Measurements from ENCODE around the gene GFI1. TPM values are rescaled to one million over a fixed set of nuclear protein-coding genes. Genes with fewer than 3 reads are reported as not detected.

Gene GFI1
- total RNA-seq, 6 donors from 2014 or later, result 2.0 to 7.3 (median 4.0) TPM

- peaks cover 63 to 72% (median 67%) of the 10 kb centered on the region in 4 donors for H3K4me1 ChIP-seq
- H3K27me3 ChIP-seq, result peaks cover 0 to 64% (median 33%) of the 10 kb centered on the region in 4 donors
- no peaks in the 10 kb centered on the region for H3K9me3 ChIP-seq
- peak in 1 of 2 donors; percentile 63 for DNase-seq
- no peaks in the 10 kb centered on the region for H3K36me3 ChIP-seq
- ATAC-seq (ENCODE audit: low FRiP score in 2 of 2), result no peak
- peak overlapping the region in 3 of 4 donors; percentile 54 to 57 (median 54) for H3K4me3 ChIP-seq
- WGBS, 2 donors, result 10 to 11% methylated on average over 27 to 39 of the region's 39 CpGs
- H3K27ac ChIP-seq, result peak overlapping the region in 2 of 4 donors; percentile 26 to 85
- TF ChIP-seq CTCF (IDR thresholded peaks at IDR 0.05) (no peak), POLR2AphosphoS5 (IDR thresholded peaks at IDR 0.05) (no peak)
Observed at GRCh38 chr1:92481971-92482664, 4.6 kb downstream of the GFI1 start.

DNA sequence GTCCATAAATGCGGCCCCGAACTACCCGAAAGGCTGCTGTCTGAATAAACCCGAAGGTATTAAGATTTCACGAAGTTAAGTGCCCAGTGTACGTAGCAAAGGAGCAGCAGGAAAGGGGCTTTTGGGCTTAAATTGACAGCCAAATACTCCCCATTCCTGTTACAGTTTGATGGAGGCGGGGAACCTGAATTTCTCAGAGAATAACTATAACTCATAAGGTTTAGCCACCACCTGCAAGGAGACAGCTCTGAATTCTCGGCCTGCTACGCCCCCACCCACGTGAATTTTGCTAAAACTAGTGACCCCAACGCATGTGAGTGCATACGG lies 5.2 kb downstream of the GFI1 start:
- H3K36me3 ChIP-seq, result no peaks in the 10 kb centered on the region
- no peaks in the 10 kb centered on the region for H3K9me3 ChIP-seq
- no peak for TF ChIP-seq POLR2AphosphoS5 (IDR thresholded peaks at IDR 0.05)
- no peak for TF ChIP-seq POLR2A (IDR thresholded peaks at IDR 0.05)
- TF ChIP-seq EP300 (IDR thresholded peaks at IDR 0.05), result no peak
- no peak for DNase-seq
- no peak overlapping the region for H3K27ac ChIP-seq
- ATAC-seq (ENCODE audit: low FRiP score in 2 of 2), result no peak
- peaks cover 60 to 66% (median 63%) of the 10 kb centered on the region in 4 donors for H3K4me1 ChIP-seq
- WGBS, 2 donors, result 31 to 51% methylated on average over 10 to 12 of the region's 12 CpGs
- H3K27me3 ChIP-seq, result peaks cover 0 to 59% (median 31%) of the 10 kb centered on the region in 4 donors
- peak overlapping the region in 2 of 4 donors; percentile 54 to 57 for H3K4me3 ChIP-seq

DNA sequence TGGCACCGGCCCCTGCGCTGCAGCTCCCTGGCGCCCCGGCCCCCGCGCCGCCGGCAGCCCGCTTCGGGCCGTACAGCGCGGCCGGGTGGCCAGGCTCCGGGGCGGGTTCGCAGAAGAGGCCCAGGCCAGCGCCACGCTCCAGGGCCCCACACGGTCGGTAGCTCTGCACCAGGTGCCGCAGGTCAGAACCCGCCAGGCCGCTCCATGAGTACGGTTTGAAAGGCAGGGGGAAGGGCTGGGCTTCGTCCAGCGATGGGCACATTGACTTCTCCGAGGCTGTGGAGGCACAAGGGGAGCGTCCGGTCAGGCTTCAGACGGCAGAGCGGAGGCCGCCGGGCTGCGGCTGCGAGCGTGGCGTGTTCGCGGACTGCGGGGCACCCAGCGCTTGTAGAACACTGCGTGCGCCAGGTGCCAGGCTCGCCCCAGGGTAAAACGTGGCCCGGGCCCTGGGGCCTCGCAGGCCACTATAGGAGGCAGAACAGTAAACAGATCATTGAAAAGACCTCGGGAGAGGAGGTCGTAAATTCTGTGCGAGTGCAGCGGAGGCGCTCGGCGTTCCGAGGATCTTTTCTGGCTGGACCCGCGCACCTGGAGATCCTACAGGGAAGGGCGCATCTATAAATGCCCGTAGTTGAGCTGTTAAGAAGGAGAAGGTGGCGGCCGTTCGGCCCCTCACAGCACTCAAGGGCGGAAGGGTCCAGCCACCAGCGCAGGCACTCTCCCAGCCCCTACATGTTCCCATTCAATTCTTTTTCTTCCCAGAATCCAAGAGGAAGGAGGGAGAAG lies 5.7 kb downstream of the GFI1 start:
- TF ChIP-seq POLR2A (IDR thresholded peaks at IDR 0.05) (no peak), POLR2AphosphoS5 (IDR thresholded peaks at IDR 0.05) (no peak), EP300 (IDR thresholded peaks at IDR 0.05) (no peak), CTCF (IDR thresholded peaks at IDR 0.05) (no peak)
- DNase-seq (peak in 1 of 2 donors; percentile 85), ATAC-seq (ENCODE audit: low FRiP score in 2 of 2) (no peak)
- H3K4me3 ChIP-seq, result peak overlapping the region in 3 of 4 donors; percentile 7 to 54 (median 20)
- no peaks in the 10 kb centered on the region for H3K9me3 ChIP-seq
- whole genome bisulfite sequencing, 2 donors, result 36 to 61% methylated on average over 34 to 40 of the region's 65 CpGs
- no peak overlapping the region for H3K27ac ChIP-seq
- H3K36me3 ChIP-seq, result no peaks in the 10 kb centered on the region
- peaks cover 0 to 54% (median 31%) of the 10 kb centered on the region in 4 donors for H3K27me3 ChIP-seq
- H3K4me1 ChIP-seq, result peaks cover 54 to 61% (median 58%) of the 10 kb centered on the region in 4 donors

GRCh38 chr1:92480200-92480812 lies 6.4 kb downstream of the GFI1 start:
- Histone ChIP-seq H3K27ac (no peak overlapping the region), H3K9me3 (no peaks in the 10 kb centered on the region), H3K27me3 (peaks cover 0 to 47% (median 28%) of the 10 kb centered on the region in 4 donors), H3K4me3 (peak overlapping the region in 3 of 4 donors; percentile 7 to 20 (median 19)), H3K4me1 (peaks cover 47 to 54% (median 51%) of the 10 kb centered on the region in 4 donors), H3K36me3 (no peaks in the 10 kb centered on the region)
- 41 to 56% methylated on average over 31 to 44 of the region's 59 CpGs for WGBS, 2 donors
- DNase-seq, result peak in 1 of 2 donors; percentile 86
- TF ChIP-seq CTCF (IDR thresholded peaks at IDR 0.05) (no peak), EP300 (IDR thresholded peaks at IDR 0.05) (no peak), POLR2AphosphoS5 (IDR thresholded peaks at IDR 0.05) (no peak), POLR2A (IDR thresholded peaks at IDR 0.05) (no peak)
- ATAC-seq (ENCODE audit: low FRiP score in 2 of 2), result no peak

DNA sequence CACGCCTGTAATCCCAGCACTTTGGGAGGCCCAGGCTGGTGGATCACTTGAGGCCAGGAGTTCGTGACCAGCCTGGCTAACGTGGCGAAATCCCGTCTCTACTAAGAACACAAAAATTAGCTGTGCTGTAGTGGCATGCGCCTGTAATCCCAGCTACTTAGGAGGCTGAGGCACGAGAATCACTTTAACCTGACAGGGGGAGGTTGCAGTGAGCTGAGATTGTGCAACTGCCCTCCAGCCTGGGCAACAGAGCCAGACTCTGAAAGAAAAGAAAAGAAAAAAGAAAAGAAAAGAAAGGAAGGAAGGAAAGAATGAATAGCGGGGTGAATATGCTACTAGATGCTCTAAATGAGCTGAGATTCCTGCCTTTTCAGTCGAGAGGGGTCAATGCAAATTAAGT lies 7.1 kb downstream of the GFI1 start:
- no peak for TF ChIP-seq EP300 (IDR thresholded peaks at IDR 0.05)
- no peak for TF ChIP-seq POLR2AphosphoS5 (IDR thresholded peaks at IDR 0.05)
- TF ChIP-seq POLR2A (IDR thresholded peaks at IDR 0.05), result no peak
- no peak for TF ChIP-seq CTCF (IDR thresholded peaks at IDR 0.05)
- Histone ChIP-seq H3K4me1 (peaks cover 40 to 47% (median 44%) of the 10 kb centered on the region in 4 donors), H3K27me3 (peaks cover 0 to 41% (median 24%) of the 10 kb centered on the region in 4 donors), H3K36me3 (no peaks in the 10 kb centered on the region), H3K4me3 (no peak overlapping the region), H3K27ac (no peak overlapping the region), H3K9me3 (no peaks in the 10 kb centered on the region)
- WGBS, 2 donors, result 92% methylated on average over 9 of the region's 9 CpGs
- no peak for DNase-seq
- no peak for ATAC-seq (ENCODE audit: low FRiP score in 2 of 2)
